K562 (cell line): ENCODE measurements around the gene WDR18. TPM values are rescaled to one million over a fixed set of nuclear protein-coding genes. Genes with fewer than 3 reads are reported as not detected.

Experiments
- ATAC-seq: fragments of 200-7000 bp; cut with Tn5 transposase; 3 replicates; pipeline ENCODE4 v1.9.1; 2020; ENCODE audit warnings: moderate library complexity
- BruUV-seq: library from RNA; stranded (reverse); fragments of 400-500 nt; replicated peaks from 2 replicates; lab custom pipeline; 2021; lab: Mats Ljungman, UMichigan
- CTCF ChIA-PET: fragments of 300-600 bp; formaldehyde crosslinking; extraction: SDS; loops from one replicate; lab custom pipeline; 2021; ENCODE audit warnings: low intra/inter-chr PET ratio; lab: Yijun Ruan, JAX
- POLR2A ChIA-PET: fragments of 300-600, 350-650 bp; sonication (Branson Sonifier 250); formaldehyde crosslinking; extraction: SDS; loops from one replicate; lab custom pipeline; 2021; ENCODE audit warnings: antibody characterized with exemption, inconsistent platforms; lab: Yijun Ruan, JAX
- DNase-seq, 4 experiments: peaks; one replicate each; pipeline versions ENCODE4 v3.0.0 to v3.0.0-alpha.2; 2011 to 2018; ENCODE audit warnings: low spot score in 3 of 4, mixed read lengths in 3 of 4; ENCODE audit errors: extremely low read depth in 1 of 4
- FAIRE-seq: peaks from 2 replicates; lab custom pipeline; 2011; peaks lifted over from hg19 to GRCh38; lab: Jason Lieb, UNC
- H2AFZ ChIP-seq: 2 replicates; pipeline ENCODE4 v1.6.0; 2011; ENCODE audit warnings: low read depth, low read length, control low read depth, inconsistent platforms
- H3K27ac ChIP-seq: fragments of 200-600 bp; 3 replicates; pipeline ENCODE4 v1.8.0; 2011; ENCODE audit warnings: low read depth, mild to moderate bottlenecking, control low read depth, inconsistent platforms, low read length, moderate library complexity, mixed read lengths; ENCODE audit errors: extremely low read depth
- H3K27me3 ChIP-seq, 2 experiments: fragments of 300-600 bp in 1 of 2; 2 replicates in 1 of 2; 3 replicates in 1 of 2; pipeline versions ENCODE4 v1.6.0 to v1.8.0; 2011; ENCODE audit warnings: inconsistent platforms in 2 of 2, low read length in 2 of 2, mild to moderate bottlenecking in 1 of 2, mixed read lengths in 1 of 2, moderate library complexity in 1 of 2; ENCODE audit not compliant: control insufficient read depth in 2 of 2, insufficient read depth in 2 of 2
- H3K36me3 ChIP-seq: fragments of 300-600 bp; 3 replicates; pipeline ENCODE4 v1.8.0; 2011; ENCODE audit warnings: mild to moderate bottlenecking, low read length, inconsistent platforms; ENCODE audit not compliant: control insufficient read depth, insufficient read depth
- H3K4me1 ChIP-seq, 2 experiments: fragments of 200-600 bp in 1 of 2; replicated peaks in 1 of 2; 2 replicates in 1 of 2; 3 replicates in 1 of 2; pipeline versions ENCODE4 v1.5.1 to v1.8.0; 2011; ENCODE audit warnings: inconsistent platforms in 2 of 2, low read length in 2 of 2, mild to moderate bottlenecking in 1 of 2, mixed read lengths in 1 of 2, moderate library complexity in 1 of 2; ENCODE audit not compliant: control insufficient read depth in 2 of 2, insufficient read depth in 2 of 2
- H3K4me2 ChIP-seq: 2 replicates; pipeline ENCODE4 v1.6.1; 2011; ENCODE audit warnings: low read length, control low read depth, inconsistent platforms, mixed read lengths; ENCODE audit not compliant: insufficient read depth
- H3K4me3 ChIP-seq: fragments of 200-600 bp; sonication (generic), shearing (Covaris generic); 2 replicates; pipeline ENCODE4 v1.5.1; 2016; ENCODE audit warnings: control low read depth, inconsistent platforms
- H3K79me2 ChIP-seq: fragments of 200-600 bp; 3 replicates; pipeline ENCODE4 v1.8.0; 2011; ENCODE audit warnings: low read length, inconsistent platforms; ENCODE audit not compliant: control insufficient read depth, insufficient read depth
- H3K9ac ChIP-seq, 2 experiments: 2 replicates each; pipeline versions ENCODE4 v1.6.0 to v1.6.1; 2011; ENCODE audit warnings: low read depth in 2 of 2, low read length in 2 of 2, control low read depth in 1 of 2, inconsistent platforms in 1 of 2, mild to moderate bottlenecking in 1 of 2, mixed read lengths in 1 of 2; ENCODE audit not compliant: insufficient read depth in 1 of 2
- H3K9me1 ChIP-seq: one replicate; pipeline ENCODE4 v1.6.0; 2011; ENCODE audit warnings: inconsistent platforms, mild to moderate bottlenecking, low read length, moderate library complexity; ENCODE audit not compliant: control insufficient read depth, insufficient read depth
- H3K9me3 ChIP-seq: replicated peaks from 2 replicates; pipeline ENCODE4 v1.5.1; 2011; ENCODE audit warnings: low read depth, low read length, inconsistent platforms; ENCODE audit not compliant: control insufficient read depth, insufficient read depth
- H4K20me1 ChIP-seq: replicated peaks from 2 replicates; pipeline ENCODE4 v1.6.1; 2011; ENCODE audit warnings: low read length, inconsistent platforms, mixed read lengths; ENCODE audit not compliant: control insufficient read depth, insufficient read depth
- ADNP ChIP-seq: fragments of 200-800 bp; sonication (Bioruptor generic); IDR thresholded peaks from 2 replicates; pipeline ENCODE4 v1.6.1; 2016; ENCODE audit warnings: missing genetic modification characterization, missing compliant biosample characterization
- BCOR ChIP-seq: fragments of 450-650 bp; IDR thresholded peaks from 2 replicates; pipeline ENCODE4 v1.6.1; 2016
- CHD4 ChIP-seq: fragments of 200-600 bp; sonication (generic); IDR thresholded peaks from 3 replicates; pipeline ENCODE4 v1.6.1; 2012; ENCODE audit warnings: low read depth, mild to moderate bottlenecking, mixed read lengths, low read length, inconsistent platforms; ENCODE audit not compliant: insufficient read depth, insufficient replicate concordance, poor library complexity, severe bottlenecking
- JUN ChIP-seq, 2 experiments: sonication (generic) in 1 of 2; formaldehyde crosslinking in 1 of 2; IDR thresholded peaks; 2 replicates each; pipeline versions ENCODE4 v1.6.1 to v1.8.0; 2012 to 2022; ENCODE audit warnings: borderline replicate concordance in 2 of 2, mild to moderate bottlenecking in 2 of 2, improper control_type of control experiment in 1 of 2, low read depth in 1 of 2, low read length in 1 of 2, missing genetic modification reagents in 1 of 2
- NRF1 ChIP-seq, 2 experiments: fragments of 450-650 bp; IDR thresholded peaks in 1 of 2; conservative IDR thresholded peaks in 1 of 2; 2 replicates each; pipeline ENCODE4 v1.6.1; 2014; ENCODE audit warnings: mild to moderate bottlenecking in 2 of 2
- RBM25 ChIP-seq: fragments of 200-400 bp; formaldehyde crosslinking; IDR thresholded peaks from 2 replicates; pipeline ENCODE4 v1.6.1; 2018; ENCODE audit warnings: low read length, low read depth, moderate library complexity; ENCODE audit not compliant: severe bottlenecking
- SMARCA4 ChIP-seq: fragments of 450-650 bp; IDR thresholded peaks from 2 replicates; pipeline ENCODE4 v1.6.1; 2016
- SMARCA5 ChIP-seq: fragments of 450-650 bp; IDR thresholded peaks from 2 replicates; pipeline ENCODE4 v1.6.1; 2016
- SUPT5H ChIP-seq: fragments of 450-650 bp; IDR thresholded peaks from 2 replicates; pipeline ENCODE4 v1.6.1; 2016
- TRIM28 ChIP-seq: fragments of 450-650 bp; IDR thresholded peaks from 2 replicates; pipeline ENCODE4 v1.6.1; 2017
- ZKSCAN8 ChIP-seq: fragments of 200-800 bp; sonication (Bioruptor generic); IDR thresholded peaks from 2 replicates; pipeline ENCODE4 v1.6.1; 2016; ENCODE audit warnings: missing genetic modification characterization, missing compliant biosample characterization
- ZNF274 ChIP-seq: IDR thresholded peaks from 2 replicates; pipeline ENCODE4 v1.6.1; 2011; ENCODE audit warnings: low read depth, mild to moderate bottlenecking, low read length, moderate library complexity, borderline replicate concordance
- WGBS: fragments of 100-300 bp; shearing (Covaris generic); methylation state at CpG from one replicate; pipeline ENCODE4 v1.1.6; 2016; ENCODE audit warnings: low coverage, mixed read lengths; ENCODE audit not compliant: insufficient coverage; ENCODE audit errors: missing lambda C conversion rate; 5-methylcytosine and 5-hydroxymethylcytosine counted together
- in situ Hi-C: fragments of 300-500 bp; cut with MboI; formaldehyde crosslinking; loops from 4 replicates; pipeline ENCODE4 v1.15.0; 2018; ENCODE audit warnings: inconsistent platforms, mixed read lengths
- intact Hi-C: fragments of 100-400 bp; cut with micrococcal nuclease; formaldehyde crosslinking; loops from 2 replicates; pipeline ENCODE4 v1.14.2; 2022
- polyA plus RNA-seq, 8 experiments: library from polyadenylated mRNA; depleted of rRNA in 4 of 8; stranded (reverse) in 5 of 8; unstranded in 3 of 8; fragments of >200 nt; fragmentation: Nextera tagmentation in 2 of 8; fragmentation: Illumina TruSeq in 1 of 8; extraction: Ambion mirVana in 2 of 8; extraction: Trizol in 1 of 8; gene quantifications; 2 replicates each; pipeline versions ENCODE4 v1.2.1 to v1.2.3, GENCODE V29; 2011 to 2014; ENCODE audit warnings: inconsistent platforms in 1 of 8, missing spikeins in 1 of 8
- total RNA-seq, 7 experiments: library from RNA; depleted of rRNA in 6 of 7; stranded (reverse); fragments of >200 nt in 6 of 7; fragmentation: Illumina TruSeq in 2 of 7; extraction: Trizol in 2 of 7; gene quantifications; 2 replicates each; pipeline versions ENCODE4 v1.2.1 to v1.2.3, GENCODE V29; 2011 to 2021; ENCODE audit warnings: low replicate concordance in 1 of 7

WDR18 gene
- total and polyA plus RNA-seq, 9 of the 15 experiments (the other 6 are each of a cell fraction or from before 2014, with no cell fraction given), result 0.65 to 181 (median 30.1) TPM

- ChIA-PET CTCF (no interaction called here), POLR2A (interaction anchor here (0.6 to 1.1 kb wide), 4 partner anchors 9 to 1038 kb away, joined by 3 to 4 read pairs (median 4); no protein-coding TSS in a partner anchor)
- no peaks in the 10 kb centered on the region for H3K27me3 ChIP-seq
- BruUV-seq, result no TSS peak
- peak overlapping the region; percentile 55 for H3K4me2 ChIP-seq
- in situ Hi-C loops (no loop called here), intact Hi-C loops (no loop called here)
- H3K9me1 ChIP-seq, result peaks cover 6% of the 10 kb centered on the region
- peak overlapping the region in 1 of 2 experiments; percentile 81; a peak in 2 of 4 replicates for H3K9ac ChIP-seq
- H3K36me3 ChIP-seq, result peaks cover 68% of the 10 kb centered on the region; the same call in 2 of the 3 replicates
- ATAC-seq (no peak), FAIRE-seq (no peak), DNase-seq (no peak)
- H2AFZ ChIP-seq, result no peak overlapping the region
- no peaks in the 10 kb centered on the region for H3K9me3 ChIP-seq
- H3K79me2 ChIP-seq, result peaks cover 86% of the 10 kb centered on the region
- no peak overlapping the region for H3K4me3 ChIP-seq
- TF ChIP-seq SUPT5H (peak; percentile 24; the same call in 1 of the 2 replicates), SMARCA5 (peak; percentile 53; the same call in 1 of the 2 replicates), ZNF274 (0 out of 2 replicates have a peak, but pooled peaks have one; percentile 1), NRF1 (conservative IDR thresholded peaks at IDR 0.05 in 1 of 2, IDR thresholded peaks at IDR 0.05 in 1 of 2) (no peak), CHD4 (peak; percentile 54), ADNP (tag) (peak; percentile 59; the same call in 1 of the 2 replicates), ZKSCAN8 (peak; percentile 98), JUN (IDR thresholded peaks at IDR 0.05; ENCODE audit: borderline replicate concordance, low read depth, low read length) (no peak), JUN (CRISPR knock-in tag; IDR thresholded peaks at IDR 0.05; ENCODE audit: borderline replicate concordance) (no peak), TRIM28 (peak; percentile 61; the same call in 1 of the 2 replicates), SMARCA4 (no peak), BCOR (peak; percentile 83), RBM25 (peak; percentile 50)
- H3K27ac ChIP-seq, result no peak overlapping the region
- 52% methylated on average over 9 of the region's 17 CpGs for WGBS
- H4K20me1 ChIP-seq, result peaks cover 24% of the 10 kb centered on the region
- peaks cover 13 to 80% of the 10 kb centered on the region in 2 experiments for H3K4me1 ChIP-seq
Observed at GRCh38 chr19:943551-944170, 40.5 kb upstream of the WDR18 start.
